ENCODE data around the gene NEK11. TPM values are rescaled to one million over a fixed set of nuclear protein-coding genes. Genes with fewer than 3 reads are reported as not detected.

NEK11 gene
- total and polyA plus RNA-seq, 8 donors: 7.9 to 22.1 (median 15.4) TPM

- TF ChIP-seq CTCF (IDR thresholded peaks at IDR 0.05): no peak
- intact Hi-C loops (cut with DNase I): no loop called here
- H3K27ac ChIP-seq: no peak overlapping the region
- no peaks in the 10 kb centered on the region for H3K36me3 ChIP-seq
- no peak for ATAC-seq
- H3K9me3 ChIP-seq: no peaks in the 10 kb centered on the region
- no peak overlapping the region for H3K4me3 ChIP-seq
- H3K27me3 ChIP-seq: no peaks in the 10 kb centered on the region
- H3K4me1 ChIP-seq: no peaks in the 10 kb centered on the region
- DNase-seq: no peak
These were observed 166.0 kb downstream of the NEK11 start for GRCh38 chr3:131192701-131193100.

DNA sequence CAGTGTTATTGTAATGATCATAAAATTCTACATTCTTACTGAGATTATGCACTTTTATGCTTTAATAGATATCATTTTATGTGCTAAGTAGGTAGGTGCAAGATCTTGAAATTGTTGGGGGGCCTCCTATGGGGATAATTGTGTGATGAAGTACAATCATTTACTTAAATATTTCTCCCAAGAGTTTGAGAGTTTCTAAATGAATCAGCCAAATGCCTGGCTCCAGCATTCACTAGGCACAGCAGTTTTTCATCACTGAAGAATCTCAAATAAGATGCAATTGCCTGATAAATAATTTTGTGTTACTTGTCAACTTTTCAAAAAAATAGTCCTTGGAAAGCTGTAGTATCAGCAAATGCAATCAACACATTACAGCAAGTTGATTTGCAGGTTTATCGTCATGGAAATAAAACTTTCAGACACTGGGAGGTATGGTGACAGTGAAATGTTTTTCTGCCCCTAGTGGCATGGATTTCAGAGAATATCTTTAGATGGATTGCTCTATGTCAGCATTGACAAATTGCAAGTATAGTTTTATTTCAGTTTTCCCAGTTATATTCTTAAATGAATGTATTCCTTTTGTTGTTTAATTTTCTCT is 167.1 kb downstream of the NEK11 start:
- H3K27ac ChIP-seq: no peak overlapping the region
- DNase-seq: no peak
- no peaks in the 10 kb centered on the region for H3K27me3 ChIP-seq
- H3K4me3 ChIP-seq: no peak overlapping the region
- intact Hi-C loops (cut with DNase I): no loop called here
- no peaks in the 10 kb centered on the region for H3K4me1 ChIP-seq
- no peaks in the 10 kb centered on the region for H3K36me3 ChIP-seq
- no peak for ATAC-seq
- no peaks in the 10 kb centered on the region for H3K9me3 ChIP-seq
- no peak for TF ChIP-seq CTCF (IDR thresholded peaks at IDR 0.05)

GRCh38 chr3:131194816-131195215 is 168.1 kb downstream of the NEK11 start:
- intact Hi-C loops (cut with DNase I): no loop called here
- no peak overlapping the region for H3K4me3 ChIP-seq
- H3K9me3 ChIP-seq: no peaks in the 10 kb centered on the region
- TF ChIP-seq CTCF (IDR thresholded peaks at IDR 0.05): no peak
- ATAC-seq (no peak), DNase-seq (no peak)
- no peaks in the 10 kb centered on the region for H3K27me3 ChIP-seq
- no peaks in the 10 kb centered on the region for H3K36me3 ChIP-seq
- H3K4me1 ChIP-seq: no peaks in the 10 kb centered on the region
- no peak overlapping the region for H3K27ac ChIP-seq

- no peaks in the 10 kb centered on the region for H3K4me1 ChIP-seq
- H3K9me3 ChIP-seq: peaks cover 0 to 27% of the 10 kb centered on the region in 2 donors
- DNase-seq (no peak), ATAC-seq (no peak)
- H3K27ac ChIP-seq: no peak overlapping the region
- intact Hi-C loops (cut with DNase I): no loop called here
- TF ChIP-seq CTCF (IDR thresholded peaks at IDR 0.05): no peak
- H3K4me3 ChIP-seq: no peak overlapping the region
- no peaks in the 10 kb centered on the region for H3K27me3 ChIP-seq
- no peaks in the 10 kb centered on the region for H3K36me3 ChIP-seq
These were observed 174.0 kb downstream of the NEK11 start for GRCh38 chr3:131200636-131201199.

GRCh38 chr3:131216330-131216729 is 189.7 kb downstream of the NEK11 start:
- H3K4me1 ChIP-seq: no peaks in the 10 kb centered on the region
- no peaks in the 10 kb centered on the region for H3K9me3 ChIP-seq
- no peak for DNase-seq
- no peak overlapping the region for H3K4me3 ChIP-seq
- ATAC-seq: no peak
- H3K36me3 ChIP-seq: no peaks in the 10 kb centered on the region
- H3K27me3 ChIP-seq: no peaks in the 10 kb centered on the region
- intact Hi-C loops (cut with DNase I): no loop called here
- TF ChIP-seq CTCF (IDR thresholded peaks at IDR 0.05): no peak
- H3K27ac ChIP-seq: no peak overlapping the region
